SU-DHL-6 (cell line): ENCODE data around the gene CTF1.

Source experiments
- H2AFZ ChIP-seq: fragments of 200-600 bp; sonication (generic); 2 replicates; pipeline ENCODE4 v1.6.1; 2014; ENCODE audit warnings: low read depth, mild to moderate bottlenecking, moderate library complexity, mixed read lengths, antibody characterized with exemption, low read length; ENCODE audit not compliant: severe bottlenecking
- H3F3A ChIP-seq: fragments of 200-600 bp; shearing (Covaris generic); 2 replicates; pipeline ENCODE4 v1.6.0; 2016; ENCODE audit warnings: antibody characterized with exemption, mild to moderate bottlenecking; ENCODE audit not compliant: insufficient read depth
- H3K27ac ChIP-seq: fragments of 200-600 bp; sonication (generic); 2 replicates; pipeline ENCODE4 v1.5.1; 2016; ENCODE audit warnings: low read depth, mild to moderate bottlenecking, low read length, moderate library complexity, mixed read lengths
- H3K27me3 ChIP-seq: fragments of 200-600 bp; sonication (generic), shearing (Covaris generic); 2 replicates; pipeline ENCODE4 v1.6.0; 2014; ENCODE audit warnings: mild to moderate bottlenecking, low read length
- H3K36me3 ChIP-seq: fragments of 200-600 bp; sonication (generic); 2 replicates; pipeline ENCODE4 v1.6.1; 2014; ENCODE audit warnings: mild to moderate bottlenecking, low read length, mixed read lengths
- H3K4me2 ChIP-seq: fragments of 300-600, 200-600 bp; shearing (Covaris generic), sonication (generic); 2 replicates; pipeline ENCODE4 v1.6.0; 2014; ENCODE audit warnings: low read length, low read depth, mild to moderate bottlenecking; ENCODE audit not compliant: poor library complexity, severe bottlenecking
- H3K4me3 ChIP-seq: fragments of 200-600 bp; sonication (generic); 2 replicates; pipeline ENCODE4 v1.5.1; 2014; ENCODE audit warnings: antibody characterized with exemption, low read length, mild to moderate bottlenecking, mixed read lengths; ENCODE audit not compliant: insufficient read depth, poor library complexity, severe bottlenecking
- H3K79me2 ChIP-seq: fragments of 200-600 bp; sonication (generic); 2 replicates; pipeline ENCODE4 v1.6.1; 2014; ENCODE audit warnings: mild to moderate bottlenecking, low read length, moderate library complexity; ENCODE audit not compliant: insufficient read depth
- H3K9ac ChIP-seq: fragments of 200-600 bp; sonication (generic); 2 replicates; pipeline ENCODE4 v1.7.0; 2014; ENCODE audit warnings: mild to moderate bottlenecking, low read length
- H3K9me2 ChIP-seq: fragments of 200-600 bp; sonication (generic); replicated peaks from 2 replicates; pipeline ENCODE4 v1.6.1; 2014; ENCODE audit warnings: low read length; ENCODE audit not compliant: insufficient read depth
- H3K9me3 ChIP-seq: fragments of 200-600 bp; sonication (generic); 2 replicates; pipeline ENCODE4 v1.6.1; 2014; ENCODE audit warnings: low read length, mixed read lengths; ENCODE audit not compliant: insufficient read depth
- H4K20me1 ChIP-seq: fragments of 200-600 bp; sonication (generic); 2 replicates; pipeline ENCODE4 v1.6.1; 2014; ENCODE audit warnings: low read depth, mild to moderate bottlenecking, antibody characterized with exemption, low read length, moderate library complexity, mixed read lengths
- EZH2phosphoT487 ChIP-seq: fragments of 200-600 bp; sonication (generic), shearing (Covaris generic); conservative IDR thresholded peaks from 2 replicates; pipeline ENCODE4 v1.6.1; 2018; ENCODE audit warnings: mild to moderate bottlenecking, antibody characterized with exemption, low read length, moderate library complexity, mixed read lengths
- TF ChIP-seq, protein P1 (sequence below): fragments of 200-600 bp; sonication (generic); IDR thresholded peaks from one replicate; pipeline ENCODE4 v1.5.1; 2017; ENCODE audit warnings: antibody characterized with exemption, mild to moderate bottlenecking, low read length, moderate library complexity; ENCODE audit not compliant: insufficient read depth, poor library complexity, severe bottlenecking

CTF1 gene

DNA sequence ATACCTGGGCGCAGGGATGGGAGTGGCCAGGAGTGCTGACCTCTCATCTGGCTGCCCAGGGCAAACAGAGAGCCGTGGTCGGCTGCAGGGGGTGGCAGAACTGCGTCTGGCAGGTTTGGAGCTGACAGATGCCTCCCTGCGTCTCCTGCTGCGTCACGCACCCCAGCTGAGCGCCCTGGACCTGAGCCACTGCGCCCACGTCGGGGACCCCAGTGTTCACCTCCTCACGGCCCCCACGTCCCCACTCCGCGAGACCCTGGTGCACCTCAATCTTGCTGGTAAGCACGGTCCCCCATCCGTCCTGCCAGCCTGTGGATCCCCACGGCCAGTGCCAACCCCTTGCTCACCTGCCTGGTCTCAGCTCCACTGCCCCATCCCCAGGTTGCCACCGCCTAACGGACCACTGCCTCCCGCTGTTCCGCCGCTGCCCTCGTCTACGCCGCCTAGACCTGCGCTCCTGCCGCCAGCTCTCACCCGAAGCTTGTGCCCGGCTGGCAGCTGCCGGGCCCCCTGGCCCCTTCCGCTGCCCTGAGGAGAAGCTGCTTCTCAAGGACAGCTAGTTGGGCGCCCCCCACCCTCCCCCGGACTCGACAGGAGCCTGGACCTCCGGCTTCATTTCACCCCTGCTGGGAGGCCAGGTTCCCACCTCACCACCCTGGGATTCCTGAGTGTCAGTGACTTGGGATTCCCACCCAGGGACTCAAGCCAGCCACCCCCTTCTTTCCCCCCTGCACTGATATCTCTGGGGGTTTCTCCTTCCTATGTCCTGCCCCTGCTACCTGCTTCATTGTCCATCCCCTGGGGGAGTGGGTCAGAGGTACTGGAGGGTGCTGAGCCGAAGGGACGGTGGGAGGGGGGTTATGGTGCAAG is 50.5 kb downstream of the CTF1 start:
- H3K27ac ChIP-seq = no peak overlapping the region
- H2AFZ ChIP-seq = no peak overlapping the region
- H3K9me2 ChIP-seq = no peaks in the 10 kb centered on the region
- H3K79me2 ChIP-seq = 0 out of 2 replicates have a peak, but pooled peaks cover 3% of the 10 kb centered on the region
- no peak overlapping the region for H3K4me2 ChIP-seq
- no peaks in the 10 kb centered on the region for H3K27me3 ChIP-seq
- no peaks in the 10 kb centered on the region for H3K9me3 ChIP-seq
- no peak overlapping the region for H3K4me3 ChIP-seq
- H3K36me3 ChIP-seq = 0 out of 2 replicates have a peak, but pooled peaks cover 3% of the 10 kb centered on the region
- no peak overlapping the region for H3K9ac ChIP-seq
- TF ChIP-seq, protein P1, sequence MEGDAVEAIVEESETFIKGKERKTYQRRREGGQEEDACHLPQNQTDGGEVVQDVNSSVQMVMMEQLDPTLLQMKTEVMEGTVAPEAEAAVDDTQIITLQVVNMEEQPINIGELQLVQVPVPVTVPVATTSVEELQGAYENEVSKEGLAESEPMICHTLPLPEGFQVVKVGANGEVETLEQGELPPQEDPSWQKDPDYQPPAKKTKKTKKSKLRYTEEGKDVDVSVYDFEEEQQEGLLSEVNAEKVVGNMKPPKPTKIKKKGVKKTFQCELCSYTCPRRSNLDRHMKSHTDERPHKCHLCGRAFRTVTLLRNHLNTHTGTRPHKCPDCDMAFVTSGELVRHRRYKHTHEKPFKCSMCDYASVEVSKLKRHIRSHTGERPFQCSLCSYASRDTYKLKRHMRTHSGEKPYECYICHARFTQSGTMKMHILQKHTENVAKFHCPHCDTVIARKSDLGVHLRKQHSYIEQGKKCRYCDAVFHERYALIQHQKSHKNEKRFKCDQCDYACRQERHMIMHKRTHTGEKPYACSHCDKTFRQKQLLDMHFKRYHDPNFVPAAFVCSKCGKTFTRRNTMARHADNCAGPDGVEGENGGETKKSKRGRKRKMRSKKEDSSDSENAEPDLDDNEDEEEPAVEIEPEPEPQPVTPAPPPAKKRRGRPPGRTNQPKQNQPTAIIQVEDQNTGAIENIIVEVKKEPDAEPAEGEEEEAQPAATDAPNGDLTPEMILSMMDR = no peak
- peaks cover 5% of the 10 kb centered on the region; the same call in 1 of the 2 replicates for H3F3A ChIP-seq
- no peaks in the 10 kb centered on the region for H4K20me1 ChIP-seq

DNA sequence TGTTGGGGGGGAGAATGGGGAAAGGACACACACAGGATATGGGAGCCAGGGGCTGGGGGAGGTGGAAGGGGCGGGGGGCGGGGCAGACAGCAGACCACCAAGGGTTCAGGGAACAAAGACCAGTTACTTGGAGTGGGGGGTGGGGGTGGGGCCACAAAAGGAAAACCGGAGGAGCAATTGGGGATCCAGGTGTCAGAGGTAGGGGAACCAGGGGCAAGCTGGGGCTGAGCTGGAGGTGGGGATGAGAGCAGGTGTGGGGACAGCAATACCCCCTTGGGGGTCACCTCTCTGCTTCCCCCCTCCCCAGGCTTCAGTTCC is 51.1 kb downstream of the CTF1 start:
- H2AFZ ChIP-seq = no peak overlapping the region
- H3F3A ChIP-seq = peaks cover 5% of the 10 kb centered on the region; the same call in 1 of the 2 replicates
- no peak overlapping the region for H3K27ac ChIP-seq
- H3K9me3 ChIP-seq = no peaks in the 10 kb centered on the region
- TF ChIP-seq, protein P1 = no peak
- TF ChIP-seq EZH2phosphoT487 = no peak
- H3K4me3 ChIP-seq = no peak overlapping the region
- 0 out of 2 replicates have a peak, but pooled peaks cover 3% of the 10 kb centered on the region for H3K36me3 ChIP-seq
- H4K20me1 ChIP-seq = no peaks in the 10 kb centered on the region
- 0 out of 2 replicates have a peak, but pooled peaks cover 3% of the 10 kb centered on the region for H3K79me2 ChIP-seq
- no peaks in the 10 kb centered on the region for H3K27me3 ChIP-seq
- H3K9me2 ChIP-seq = no peaks in the 10 kb centered on the region
- no peak overlapping the region for H3K9ac ChIP-seq
- no peak overlapping the region for H3K4me2 ChIP-seq

DNA sequence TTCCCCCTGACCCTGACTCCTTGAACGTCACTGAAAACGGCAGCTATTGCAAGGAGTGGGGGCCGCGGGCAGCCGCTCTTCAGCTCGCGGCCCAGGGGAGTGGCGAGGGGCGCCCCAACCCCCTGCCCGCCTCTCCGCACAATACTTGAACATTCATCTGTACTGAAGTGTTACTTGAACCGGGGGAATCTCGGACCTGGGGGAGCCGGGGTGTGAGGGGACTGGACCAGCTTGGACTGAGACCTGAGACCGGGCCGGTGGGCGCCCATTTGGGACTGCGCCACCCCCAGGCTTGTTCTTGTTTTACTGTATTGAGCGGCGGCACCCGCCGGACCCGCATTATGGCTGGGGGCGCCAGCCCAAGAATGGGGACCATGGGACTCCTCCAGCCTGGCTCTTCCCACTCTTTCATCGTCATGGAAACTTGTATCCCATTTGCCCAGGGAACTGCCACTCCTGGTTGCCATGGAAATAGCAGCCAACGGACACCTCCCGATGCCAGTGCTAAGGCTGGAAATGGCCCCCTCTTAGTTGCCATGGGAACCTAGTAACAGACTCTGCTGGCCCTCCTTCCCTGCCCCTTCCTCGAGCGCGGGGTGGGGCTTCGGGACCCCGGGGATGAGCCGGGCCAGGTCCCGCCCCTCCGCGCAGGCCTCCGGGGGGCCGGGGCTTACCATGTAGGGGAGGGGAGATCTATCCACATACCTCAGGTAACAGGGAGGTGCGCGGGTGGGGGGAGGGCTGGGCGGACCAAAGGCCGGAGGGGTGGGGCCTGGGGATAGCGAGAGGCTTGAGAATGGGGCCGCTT is 51.6 kb downstream of the CTF1 start:
- Histone ChIP-seq H3K9me3 (no peaks in the 10 kb centered on the region), H3F3A (peaks cover 5% of the 10 kb centered on the region; the same call in 1 of the 2 replicates), H3K4me3 (peak overlapping the region; percentile 69), H3K9ac (peak overlapping the region; percentile 89), H2AFZ (peak overlapping the region; percentile 67), H3K4me2 (peak overlapping the region; percentile 79), H3K79me2 (0 out of 2 replicates have a peak, but pooled peaks cover 3% of the 10 kb centered on the region), H3K36me3 (0 out of 2 replicates have a peak, but pooled peaks cover under 1% of the 10 kb centered on the region), H4K20me1 (no peaks in the 10 kb centered on the region), H3K27me3 (no peaks in the 10 kb centered on the region), H3K9me2 (no peaks in the 10 kb centered on the region), H3K27ac (0 out of 2 replicates have a peak overlapping the region, but pooled peaks have one; percentile 44)
- no peak for TF ChIP-seq EZH2phosphoT487
- TF ChIP-seq, protein P1 = no peak
